Left colon (tissue), 2 donors: ENCODE data around the gene RXRB. TPM values are rescaled to one million over a fixed set of nuclear protein-coding genes. Genes with fewer than 3 reads are reported as not detected.

ENCODE experiments used
- ATAC-seq: fragments of 200-7000 bp; cut with Tn5 transposase; one replicate; pipeline ENCODE4 v1.9.1; 2020; ENCODE audit warnings: mild to moderate bottlenecking, moderate library complexity
- DNase-seq, 2 donors: peaks; one replicate each; pipeline ENCODE4 v3.0.0-alpha.2; 2020
- intact Hi-C, 2 donors: fragments of 100-400 bp; cut with DNase I in 1 of 2; cut with micrococcal nuclease in 1 of 2; formaldehyde crosslinking; loops; one replicate each; pipeline versions ENCODE4 v1.11.2 to v1.14.0; 2022; cut with DNase I, micrococcal nuclease
- total RNA-seq, 2 donors: library from RNA; stranded (reverse); fragmentation: NEBNext Ultra II Directional; extraction: Animal tissue kit (Norgen Biotek cat#: 25700); gene quantifications; one replicate each; pipeline ENCODE4 v1.2.1, GENCODE V29; 2021
- donor health status: DM: no; HTN: no; CAD: no.
- donor health status: DM: yes; HTN: yes; CAD: no.

RXRB gene
- total RNA-seq, 2 donors from 2014 or later = 34.4 to 37.0 TPM

- intact Hi-C loops = no loop called here
- ATAC-seq (no peak), DNase-seq (no peak)
These were observed 30.9 kb downstream of the RXRB start for GRCh38 chr6:33169291-33170175.

GRCh38 chr6:33168639-33169038 is 31.8 kb downstream of the RXRB start:
- intact Hi-C loops = no loop called here
- ATAC-seq (no peak), DNase-seq (no peak)

- ATAC-seq (no peak), DNase-seq (no peak)
- intact Hi-C loops = no loop called here
These were observed 32.2 kb downstream of the RXRB start for GRCh38 chr6:33168284-33168601.

GRCh38 chr6:33167374-33168283 is 32.8 kb downstream of the RXRB start:
- DNase-seq (no peak), ATAC-seq (no peak)
- intact Hi-C loops = no loop called here

GRCh38 chr6:33166811-33167210 is 33.7 kb downstream of the RXRB start:
- ATAC-seq = no peak
- intact Hi-C loops = no loop called here
- no peak for DNase-seq

- ATAC-seq = no peak
- no peak for DNase-seq
- intact Hi-C loops = no loop called here
These were observed 34.1 kb downstream of the RXRB start for GRCh38 chr6:33166363-33166762.

DNA sequence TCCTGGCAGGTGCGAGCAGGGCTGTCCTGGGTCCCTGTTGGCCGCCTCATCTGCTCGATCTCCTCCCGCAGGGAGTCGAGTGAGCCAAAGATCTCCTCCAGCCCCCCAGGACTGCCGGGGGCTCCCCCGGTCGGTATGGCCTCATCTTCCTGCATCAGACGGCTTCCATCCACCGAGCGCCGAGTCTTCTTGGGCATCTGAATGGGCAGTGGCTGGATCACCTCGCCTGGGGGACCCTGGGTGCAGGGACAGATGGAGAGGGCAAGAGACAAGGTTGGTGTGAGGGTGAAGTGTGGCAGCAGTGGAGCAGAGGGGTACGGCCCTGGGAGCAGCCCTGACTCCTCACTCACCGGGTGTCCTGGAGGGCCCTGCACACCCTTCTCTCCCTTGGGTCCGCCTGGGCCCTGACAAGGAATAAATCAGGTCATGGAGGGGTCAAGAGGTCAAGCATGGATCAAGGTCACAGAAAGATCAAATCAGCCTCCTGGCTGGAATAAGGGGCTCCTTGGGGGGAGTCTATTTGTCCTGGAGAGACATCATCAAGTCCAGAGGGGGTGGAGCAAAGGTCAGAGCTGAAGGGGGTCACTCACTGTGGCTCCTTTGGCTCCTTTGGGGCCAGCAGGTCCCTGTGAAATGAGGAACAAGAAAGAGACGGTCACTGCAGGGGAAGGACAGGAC is 34.7 kb downstream of the RXRB start:
- DNase-seq (no peak), ATAC-seq (no peak)
- intact Hi-C loops = no loop called here

GRCh38 chr6:33164665-33165373 is 35.6 kb downstream of the RXRB start:
- ATAC-seq = no peak
- DNase-seq = no peak
- intact Hi-C loops = loop anchor here in 1 of 2 donors (5.0 kb wide), 2 partner anchors 32 to 82 kb away; no protein-coding TSS in a partner anchor

- intact Hi-C loops = loop anchor here in 1 of 2 donors (5.0 kb wide), 2 partner anchors 33 to 83 kb away; no protein-coding TSS in a partner anchor
- DNase-seq (no peak), ATAC-seq (no peak)
These were observed 36.3 kb downstream of the RXRB start for GRCh38 chr6:33164176-33164575.

DNA sequence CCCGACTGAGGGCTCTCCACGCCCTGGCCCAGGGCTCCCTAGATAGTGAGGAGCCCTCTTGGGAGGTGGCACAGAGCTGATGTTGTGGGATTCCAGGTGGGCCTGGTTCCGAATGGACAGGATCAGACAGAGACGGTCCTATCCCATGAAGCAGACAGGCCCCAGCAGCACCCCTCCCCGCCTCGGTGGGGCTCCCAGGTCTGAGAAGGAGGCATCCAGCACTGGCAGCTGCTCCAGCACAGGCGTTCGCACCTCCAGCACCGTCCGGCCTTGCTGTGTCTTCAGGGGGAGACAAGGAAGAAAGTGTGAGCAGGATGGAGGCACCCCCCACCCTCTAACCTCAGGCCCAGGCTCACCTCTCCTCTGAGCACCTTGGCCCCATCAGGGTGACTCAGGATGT is 36.9 kb downstream of the RXRB start:
- no peak for ATAC-seq
- intact Hi-C loops = loop anchor here in 1 of 2 donors (5.0 kb wide), 2 partner anchors 34 to 84 kb away; no protein-coding TSS in a partner anchor
- no peak for DNase-seq

- intact Hi-C loops = loop anchor here in 1 of 2 donors (5.0 kb wide), 2 partner anchors 36 to 86 kb away; no protein-coding TSS in a partner anchor
- ATAC-seq (peak; percentile 88), DNase-seq (peak; percentile 68 to 82)
These were observed 38.8 kb downstream of the RXRB start for GRCh38 chr6:33161354-33162331.

DNA sequence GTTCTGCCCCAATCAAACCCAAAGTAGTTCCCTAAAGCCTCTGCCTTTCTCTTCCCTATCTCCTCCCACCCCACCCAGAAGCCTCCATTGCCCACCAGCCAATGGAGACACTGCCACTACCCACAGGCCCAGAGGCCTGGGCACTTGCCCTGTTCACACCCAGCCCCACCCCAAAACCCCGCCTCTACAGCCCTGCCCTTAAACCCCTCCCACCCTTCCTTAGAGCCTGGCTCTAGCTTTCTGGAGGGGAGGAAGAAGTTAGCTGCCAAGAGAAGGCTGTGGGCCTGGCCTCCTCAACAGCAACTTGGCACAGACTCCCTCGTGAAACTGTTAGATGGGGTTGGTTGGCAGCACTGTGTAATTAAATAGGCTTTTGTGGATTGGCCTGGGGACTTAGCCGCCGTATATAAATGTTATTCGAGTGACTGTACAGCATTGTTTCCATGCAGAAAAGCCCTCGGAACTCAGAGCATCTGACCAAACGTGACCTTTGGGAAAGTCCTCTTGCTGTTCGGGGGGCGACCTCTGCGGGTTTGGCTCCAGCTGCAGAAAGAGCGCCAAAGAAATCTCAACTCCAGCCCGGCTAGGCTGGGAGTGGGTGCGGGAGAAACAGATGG is 39.6 kb downstream of the RXRB start:
- DNase-seq (peak; percentile 75), ATAC-seq (peak; percentile 92)
- intact Hi-C loops = loop anchor here in 1 of 2 donors (5.0 kb wide), 2 partner anchors 36 to 86 kb away; no protein-coding TSS in a partner anchor

DNA sequence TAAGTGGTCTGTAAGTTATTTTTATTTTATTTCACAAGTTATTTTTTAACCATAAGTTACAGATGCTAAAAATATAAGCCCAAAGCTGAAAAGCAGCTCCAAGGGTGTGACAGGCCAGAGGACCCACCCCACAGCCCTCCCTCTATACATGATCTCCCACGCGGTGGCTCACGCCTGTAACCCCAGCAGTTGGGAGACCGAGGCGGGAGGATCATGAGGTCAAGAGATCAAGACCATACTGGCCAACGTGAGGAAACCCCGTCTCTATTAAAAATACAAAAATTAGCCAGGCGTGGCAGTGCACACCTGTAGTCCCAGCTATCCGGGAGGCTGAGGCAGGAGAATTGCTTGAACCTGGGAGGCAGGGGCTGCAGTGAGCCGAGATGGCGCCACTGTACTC is 40.4 kb downstream of the RXRB start:
- ATAC-seq (no peak), DNase-seq (no peak)
- intact Hi-C loops = loop anchor here in 1 of 2 donors (5.0 kb wide), 2 partner anchors 37 to 87 kb away; no protein-coding TSS in a partner anchor

DNA sequence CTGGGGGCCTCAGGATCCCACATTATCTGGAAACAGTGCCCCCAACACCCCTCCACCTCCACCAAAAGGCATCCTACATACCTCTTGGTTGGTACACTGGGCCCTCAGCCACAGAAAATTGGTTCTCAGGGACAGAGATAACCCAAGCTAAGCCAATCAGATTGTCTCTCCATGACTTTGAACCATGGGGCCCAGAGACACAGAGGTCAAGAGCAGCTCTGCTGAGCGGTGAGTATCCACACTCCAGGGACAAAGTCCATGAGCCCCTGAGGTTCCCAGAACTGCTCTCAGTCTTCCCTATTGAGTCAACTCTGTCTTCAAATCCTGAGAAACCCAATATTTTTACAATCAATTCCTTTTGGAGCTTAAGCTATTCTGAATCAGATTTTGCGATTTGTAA is 43.5 kb downstream of the RXRB start:
- DNase-seq (no peak), ATAC-seq (no peak)
- intact Hi-C loops = no loop called here

DNA sequence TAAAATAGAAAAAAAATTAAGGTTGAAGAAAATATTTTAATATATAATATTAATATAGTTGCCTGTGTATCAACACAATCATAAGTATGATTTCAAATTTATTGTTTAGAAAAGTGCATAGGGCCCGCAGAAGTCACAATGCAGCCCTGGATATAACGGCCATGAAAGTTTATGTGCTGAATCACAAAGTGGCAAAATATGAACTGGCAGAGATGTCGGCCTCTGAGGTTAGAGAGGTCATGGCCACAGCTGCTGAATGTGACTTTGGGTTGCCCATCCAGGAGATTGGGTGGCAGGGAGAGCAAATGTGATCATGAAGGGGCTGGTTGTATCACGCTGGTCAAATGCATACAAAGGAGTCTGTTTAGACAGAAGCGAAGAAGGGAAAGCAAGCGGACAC is 43.9 kb downstream of the RXRB start:
- no peak for DNase-seq
- ATAC-seq = no peak
- intact Hi-C loops = no loop called here

DNA sequence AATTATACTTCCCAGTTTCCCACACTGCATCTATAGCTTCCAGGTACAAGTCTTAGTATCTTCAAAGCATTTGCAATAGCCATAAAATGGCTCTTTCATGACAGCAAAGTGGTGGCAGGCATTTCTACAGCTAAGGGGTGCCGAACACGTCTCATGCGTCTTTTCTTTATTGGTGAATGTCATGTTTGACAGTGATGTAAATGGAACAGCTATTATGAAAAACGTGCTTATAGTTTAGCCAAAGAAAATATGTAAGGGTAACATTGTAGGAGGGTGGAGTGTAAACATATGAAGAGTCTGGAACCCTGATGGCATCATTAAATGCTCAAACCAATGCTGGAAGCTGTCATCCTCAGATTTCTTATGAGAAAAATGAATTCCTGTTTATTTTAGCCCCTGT is 46.1 kb downstream of the RXRB start:
- intact Hi-C loops = no loop called here
- no peak for ATAC-seq
- DNase-seq = no peak

DNA sequence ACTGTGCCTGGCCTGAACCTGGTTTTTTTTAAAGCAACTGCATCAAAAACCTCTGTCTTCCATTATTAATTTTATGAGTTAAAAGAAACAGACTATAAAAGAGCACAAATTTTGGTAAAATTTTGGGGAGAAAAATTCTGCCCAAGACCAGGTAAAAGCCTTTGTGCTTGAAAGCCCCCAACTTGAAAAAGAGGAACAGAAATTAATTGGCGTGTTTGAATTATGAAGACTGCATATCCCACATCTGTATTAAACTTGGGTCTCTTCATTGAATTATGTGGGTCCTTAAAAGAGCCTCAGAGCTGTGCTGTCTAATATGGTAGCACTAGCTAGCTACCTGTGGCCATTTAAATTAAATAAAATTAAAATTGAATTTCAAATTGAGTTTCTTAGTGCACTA is 49.4 kb downstream of the RXRB start:
- DNase-seq (no peak), ATAC-seq (no peak)
- intact Hi-C loops = no loop called here
